Stimulated activated CD4-positive, alpha-beta T cell treated with anti-CD3 and anti-CD28 coated beads, TNF-alpha, amount 100 ng/mL, for 24 hours (primary cell): ENCODE measurements around the gene WDPCP.
"Not testable (repeated sequence)": the region's sequence is repeated elsewhere in the genome, so short reads cannot be mapped to it uniquely, and the experiment has no call there.

Source experiments
- DNase-seq, 3 experiments: peaks; one replicate each; pipeline ENCODE4 v3.0.0-alpha.2; 2020; ENCODE audit warnings: low read depth in 3 of 3

Gene WDPCP

DNA sequence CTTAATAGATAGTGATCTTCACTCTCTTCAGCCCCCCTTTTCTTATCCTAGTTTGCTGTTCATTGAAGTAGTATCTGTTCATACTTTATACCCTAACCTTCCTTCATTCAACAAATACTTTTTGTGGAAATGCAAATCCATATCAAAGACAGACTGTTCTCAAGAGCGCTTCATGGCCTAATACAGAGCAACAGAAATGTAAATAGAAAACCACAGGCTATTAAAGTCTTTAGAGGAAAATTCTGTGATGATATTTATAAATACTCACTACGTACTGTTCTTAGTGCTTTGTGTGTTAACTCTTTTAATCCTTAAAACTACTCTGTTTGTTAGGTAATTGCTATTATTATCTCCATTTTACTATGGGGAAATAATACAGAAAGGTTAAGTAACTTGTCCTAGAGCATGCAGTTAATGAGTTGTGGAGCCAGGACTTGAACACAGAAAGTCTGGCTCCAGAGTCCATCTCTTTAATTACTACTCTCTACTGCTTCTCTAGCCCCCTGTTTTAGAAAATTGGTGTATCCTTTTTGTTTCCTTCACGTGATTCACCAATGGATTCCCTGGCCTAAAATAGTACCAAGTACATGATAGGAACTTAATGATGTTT is 3.4 kb upstream of the WDPCP start:
- no peak for DNase-seq

DNA sequence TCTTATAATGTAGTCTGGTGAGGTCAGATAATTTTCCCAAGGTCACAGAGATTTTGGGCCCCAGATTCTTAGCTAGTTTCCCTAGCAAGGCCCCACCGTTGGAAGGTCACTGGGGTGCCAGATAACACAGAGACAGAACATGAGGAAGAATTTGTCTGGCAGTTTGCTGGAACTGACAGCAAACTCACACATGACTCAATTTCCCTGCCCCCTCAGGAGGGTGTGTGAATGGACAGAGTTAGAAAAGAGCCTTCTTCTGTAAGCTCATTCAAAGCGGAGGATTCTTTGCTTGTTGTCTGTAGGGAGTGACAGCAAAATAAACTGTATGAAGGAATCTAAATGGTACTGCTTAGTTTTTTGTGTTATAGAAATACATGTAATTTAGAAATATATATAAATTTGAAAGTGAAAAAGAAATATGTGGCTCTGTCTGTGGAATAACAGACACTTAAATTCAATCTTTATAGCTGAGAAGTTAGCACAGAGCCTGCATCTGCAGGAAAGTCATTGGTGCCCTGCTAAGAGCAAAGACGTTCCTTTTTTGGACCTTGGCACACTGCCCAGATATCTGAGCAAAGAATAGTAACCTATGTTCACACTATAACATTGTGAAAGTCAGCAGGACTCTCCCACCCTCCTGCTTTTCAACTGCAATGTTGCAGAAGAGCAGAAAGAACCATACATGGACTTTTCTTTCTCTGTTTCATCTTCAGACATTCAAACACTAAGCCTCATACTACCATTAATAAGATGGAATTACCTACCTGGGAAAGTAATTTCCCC is 2.5 kb upstream of the WDPCP start:
- DNase-seq = no peak

DNA sequence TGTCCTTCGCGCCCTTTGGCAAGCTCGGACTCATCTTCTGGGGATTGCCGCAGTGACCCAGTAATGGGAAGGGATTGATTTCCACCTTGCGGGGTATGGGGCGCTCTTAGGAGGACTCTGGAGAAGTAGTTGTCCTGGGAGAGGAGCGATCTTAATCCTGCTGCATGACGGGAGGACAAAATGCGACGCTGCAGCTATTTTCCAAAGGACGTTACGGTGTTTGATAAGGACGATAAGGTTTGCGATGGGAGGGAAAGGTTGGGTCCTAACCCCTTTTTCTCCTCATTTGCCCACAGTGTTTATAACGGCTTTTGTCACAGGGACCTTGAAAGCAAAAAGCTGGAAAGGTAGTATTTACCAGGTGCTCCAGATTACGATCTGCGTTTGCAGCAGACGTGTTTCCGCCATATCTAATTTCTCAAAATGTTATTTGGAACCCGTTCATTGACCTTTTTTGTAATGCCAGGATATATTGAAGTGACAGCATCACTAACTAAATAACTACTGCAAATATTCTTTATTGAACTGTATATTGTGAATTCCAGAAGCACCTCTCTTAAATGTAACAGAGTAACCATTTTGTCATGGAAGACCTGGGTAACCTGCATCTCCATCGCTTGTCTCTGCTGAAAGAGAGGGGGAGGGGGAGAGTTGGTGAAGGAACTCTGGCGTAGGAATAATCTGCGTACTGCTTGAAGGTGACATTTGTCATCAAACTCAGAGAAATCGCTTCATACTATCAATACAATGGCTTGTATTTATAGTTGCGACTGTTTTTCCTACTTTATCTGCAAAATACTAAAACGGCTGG is 1.1 kb upstream of the WDPCP start:
- DNase-seq = no peak

DNA sequence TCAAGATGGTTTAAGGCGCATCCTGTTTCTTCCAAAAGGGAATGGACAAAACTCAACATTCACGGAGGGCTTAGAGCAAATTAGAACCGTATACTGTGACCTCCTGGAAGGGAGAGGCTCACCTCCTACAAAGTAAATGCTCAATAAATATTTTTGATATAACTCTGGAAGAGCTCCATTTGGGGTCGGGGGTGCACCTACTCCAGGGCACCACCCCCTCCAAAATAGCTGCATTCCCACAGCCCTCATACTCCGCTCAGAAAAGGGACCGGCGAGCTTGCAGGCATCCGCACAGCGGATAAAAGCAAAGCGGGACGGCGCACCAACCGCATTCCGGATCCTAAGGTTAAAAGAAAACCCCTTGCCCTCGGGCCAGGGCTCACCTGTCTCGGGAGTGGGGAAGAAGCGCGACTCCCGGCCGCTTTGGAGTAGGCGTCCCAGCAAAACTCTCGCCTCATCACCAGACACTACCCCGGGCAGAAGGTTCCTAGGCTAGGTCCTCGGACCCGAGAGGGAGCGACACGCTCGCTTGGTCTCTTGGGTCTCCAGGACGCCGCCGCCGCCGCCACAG is 378 bp downstream of the WDPCP start:
- no peak for DNase-seq

DNA sequence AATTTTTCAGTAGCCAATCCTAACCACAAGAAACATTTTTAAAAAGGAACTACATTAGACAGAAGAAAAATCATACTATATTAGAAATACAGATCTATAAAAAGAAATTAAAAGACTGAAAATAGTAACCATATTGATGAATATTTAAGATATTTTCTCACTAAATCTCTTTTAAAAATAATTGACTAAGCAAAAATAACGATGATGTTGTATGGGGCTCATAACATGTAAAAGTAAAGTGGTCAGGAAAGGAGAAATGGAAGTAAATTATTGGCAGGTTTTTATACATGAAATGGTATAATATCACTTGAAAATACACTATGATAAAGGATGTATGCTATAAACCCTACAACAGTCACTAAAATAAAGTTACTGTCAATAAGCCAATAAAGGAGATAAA is 5.4 kb downstream of the WDPCP start:
- no peak for DNase-seq

DNA sequence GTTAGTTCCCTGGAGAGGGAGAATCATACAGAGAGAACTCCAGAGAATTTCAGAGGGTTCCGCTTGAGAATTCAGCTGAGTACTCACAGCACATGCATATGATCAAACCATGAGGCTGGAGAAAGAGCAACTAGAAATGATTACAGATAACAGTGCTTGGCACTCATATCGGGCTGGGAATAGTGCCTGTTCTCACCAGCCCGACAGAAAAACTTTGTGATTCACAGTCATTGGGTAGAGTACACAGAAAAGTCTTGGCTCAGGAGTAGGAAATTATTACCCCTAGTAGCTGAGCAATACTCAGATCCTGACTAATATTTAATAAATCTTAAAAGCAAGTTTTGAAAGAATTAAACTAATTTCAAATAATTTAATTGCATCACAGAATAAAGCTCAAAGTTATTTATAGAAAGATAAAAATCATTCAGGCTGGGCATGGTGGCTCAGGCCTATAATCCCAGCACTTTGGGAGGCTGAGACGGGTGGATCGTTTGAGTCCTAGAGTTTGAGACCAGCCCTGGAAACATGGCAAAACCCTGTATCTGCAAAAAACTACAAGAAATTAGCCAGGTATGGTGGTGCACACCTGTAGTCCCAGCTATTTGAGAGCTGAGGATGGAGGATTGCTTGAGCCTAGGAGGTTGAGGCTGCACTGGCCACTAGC is 6.8 kb downstream of the WDPCP start:
- no peak for DNase-seq

GRCh38 chr2:63580651-63581297 is 7.5 kb downstream of the WDPCP start:
- DNase-seq = no peak

DNA sequence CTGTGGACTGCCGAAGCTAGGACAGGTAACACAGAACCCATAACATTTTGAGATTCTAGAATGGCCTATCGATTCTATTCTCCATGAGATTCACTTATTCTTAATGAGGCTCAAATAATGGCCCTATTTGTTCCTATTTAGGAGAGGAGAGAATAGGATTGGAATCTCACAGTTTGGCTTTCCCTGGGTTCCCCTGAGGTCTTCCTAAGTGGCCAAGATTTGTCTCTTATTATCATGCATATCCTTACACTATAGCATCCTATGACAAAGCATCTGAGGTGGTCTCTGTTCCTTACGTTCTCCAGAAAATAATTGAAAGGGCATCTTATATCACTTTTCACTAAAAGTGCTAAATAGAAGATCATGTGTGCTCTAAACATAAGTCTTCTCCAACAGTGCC is 9.5 kb downstream of the WDPCP start:
- DNase-seq = no peak

DNA sequence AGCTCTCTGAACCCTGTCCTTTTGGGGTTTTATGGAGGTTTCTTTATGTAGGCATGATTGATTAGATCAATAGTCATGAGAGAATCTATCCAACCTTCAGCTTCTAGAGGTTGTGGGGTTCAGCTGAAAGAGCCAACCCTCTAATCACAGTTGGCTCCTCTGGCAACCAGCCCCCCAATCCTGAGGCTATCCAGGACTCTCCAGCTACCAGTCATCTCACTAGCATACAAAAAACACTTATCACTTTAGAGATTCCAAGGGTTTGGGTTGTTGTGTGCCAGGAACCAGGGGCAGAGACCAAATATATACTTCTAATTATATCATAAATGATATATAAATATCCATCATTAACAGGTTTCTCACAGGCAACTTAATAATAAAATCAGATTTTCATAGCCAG is 11.7 kb downstream of the WDPCP start:
- no peak for DNase-seq

- not testable (repeated sequence) for DNase-seq
Observed at GRCh38 chr2:63573726-63574345, 14.4 kb downstream of the WDPCP start.

DNA sequence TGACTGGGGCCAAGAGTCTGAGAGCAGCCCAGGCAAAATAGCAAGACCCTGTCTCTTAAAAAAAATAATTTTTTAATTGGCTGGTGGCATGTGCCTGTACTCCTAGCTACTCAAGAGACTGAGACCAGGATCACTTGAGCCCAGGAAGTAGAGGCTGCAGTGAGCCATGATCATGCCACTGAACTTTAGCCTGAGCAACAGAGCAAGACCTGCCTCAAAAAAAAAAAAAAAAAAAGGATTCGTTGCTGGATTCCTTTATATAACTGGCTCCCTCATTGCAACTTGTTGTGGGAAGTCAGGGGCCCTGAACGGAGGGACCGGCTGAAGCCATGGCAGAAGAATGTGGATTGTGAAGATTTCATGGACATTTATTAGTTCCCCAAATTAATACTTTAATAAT is 15.3 kb downstream of the WDPCP start:
- DNase-seq = not testable (repeated sequence)

- no peak for DNase-seq
Observed at GRCh38 chr2:63572001-63572400, 16.3 kb downstream of the WDPCP start.

DNA sequence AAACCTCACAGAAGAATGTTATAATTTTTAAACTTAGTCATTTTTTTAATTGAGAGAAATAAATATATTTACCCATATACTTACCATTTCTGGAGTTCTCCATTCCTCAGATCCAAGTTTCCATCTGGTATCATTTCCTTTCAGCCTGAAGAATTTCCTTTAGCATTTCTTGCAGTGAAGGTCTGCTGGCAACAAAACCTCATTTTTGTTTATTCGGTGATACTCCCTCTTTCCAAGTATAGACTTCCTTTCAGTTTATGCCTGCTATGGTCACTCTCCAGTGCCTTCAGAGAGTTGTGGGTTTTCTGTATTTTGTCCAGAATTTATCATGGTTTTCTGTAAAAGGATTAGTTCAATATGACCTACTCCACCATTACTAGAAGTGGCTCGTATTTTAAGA is 17.0 kb downstream of the WDPCP start:
- DNase-seq = no peak

- DNase-seq = no peak
Observed at GRCh38 chr2:63569740-63570139, 18.5 kb downstream of the WDPCP start.

DNA sequence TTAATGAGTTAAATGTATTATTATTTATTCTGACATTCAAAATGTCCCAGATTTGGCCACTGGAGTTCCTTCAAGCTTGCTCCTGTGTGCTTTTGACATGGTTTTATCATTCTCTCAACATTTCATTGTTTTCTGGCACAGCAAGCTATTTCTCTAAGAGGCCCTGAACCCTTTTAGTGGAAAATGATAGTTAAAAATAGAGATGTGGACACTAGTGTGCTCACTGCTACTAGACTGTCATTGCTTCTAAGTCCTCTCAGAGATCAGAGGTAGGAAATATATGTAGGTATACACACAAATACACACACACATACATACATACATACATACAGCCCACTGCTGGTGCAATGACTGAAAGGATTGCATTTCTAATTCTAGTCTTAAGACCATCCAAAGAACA is 25.5 kb downstream of the WDPCP start:
- DNase-seq = no peak

DNA sequence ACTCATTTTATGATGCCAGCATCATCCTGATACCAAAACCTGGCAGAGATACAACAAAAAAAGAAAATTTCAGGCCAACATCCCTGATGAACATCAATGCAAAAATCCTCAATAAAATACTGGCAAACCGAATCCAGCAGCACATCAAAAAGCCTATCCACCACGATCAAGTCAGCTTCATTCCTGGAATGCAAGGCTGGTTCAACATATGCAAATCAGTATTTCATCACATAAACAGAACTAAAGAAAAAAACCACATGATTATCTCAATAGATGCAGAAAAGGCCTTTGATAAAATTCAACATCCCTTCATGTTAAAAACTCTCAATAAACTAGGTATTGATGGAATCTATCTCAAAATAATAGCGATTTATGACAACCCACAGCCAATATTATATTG is 29.4 kb downstream of the WDPCP start:
- not testable (repeated sequence) for DNase-seq

DNA sequence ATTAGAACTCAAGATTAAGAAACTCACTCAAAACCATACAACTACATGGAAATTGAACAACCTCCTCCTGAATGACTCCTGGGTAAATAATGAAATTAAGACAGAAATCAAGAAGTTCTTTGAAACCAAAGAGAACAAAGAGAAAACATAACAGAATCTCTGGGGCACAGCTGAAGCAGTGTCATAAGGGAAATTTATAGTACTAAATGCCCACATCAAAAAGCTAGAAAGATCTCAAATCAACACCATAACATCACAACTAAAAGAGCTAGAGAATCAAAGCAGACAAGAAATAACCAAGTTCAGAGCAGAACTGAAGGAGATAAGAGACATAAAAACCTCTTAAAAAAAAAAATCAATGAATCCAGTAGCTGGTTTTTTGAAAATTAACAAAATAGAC is 30.5 kb downstream of the WDPCP start:
- DNase-seq = not testable (repeated sequence)

DNA sequence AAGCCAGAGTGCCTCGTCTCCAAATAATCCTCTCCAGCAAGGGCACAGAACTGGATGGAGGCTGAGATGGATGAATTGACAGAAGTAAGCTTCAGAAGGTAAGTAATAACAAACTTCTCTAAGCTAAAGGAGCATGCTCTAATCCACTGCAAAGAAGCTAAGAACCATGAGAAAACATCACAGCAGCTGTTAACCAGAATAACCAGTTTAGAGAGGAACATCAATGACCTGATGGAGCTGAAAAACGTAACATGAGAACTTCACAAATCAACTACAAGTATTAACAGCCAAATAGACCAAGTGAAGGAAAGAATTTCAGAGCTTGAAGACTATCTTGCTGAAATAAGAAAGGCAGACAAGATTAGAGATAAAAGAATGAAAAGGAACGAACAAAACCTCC is 32.3 kb downstream of the WDPCP start:
- no peak for DNase-seq

DNA sequence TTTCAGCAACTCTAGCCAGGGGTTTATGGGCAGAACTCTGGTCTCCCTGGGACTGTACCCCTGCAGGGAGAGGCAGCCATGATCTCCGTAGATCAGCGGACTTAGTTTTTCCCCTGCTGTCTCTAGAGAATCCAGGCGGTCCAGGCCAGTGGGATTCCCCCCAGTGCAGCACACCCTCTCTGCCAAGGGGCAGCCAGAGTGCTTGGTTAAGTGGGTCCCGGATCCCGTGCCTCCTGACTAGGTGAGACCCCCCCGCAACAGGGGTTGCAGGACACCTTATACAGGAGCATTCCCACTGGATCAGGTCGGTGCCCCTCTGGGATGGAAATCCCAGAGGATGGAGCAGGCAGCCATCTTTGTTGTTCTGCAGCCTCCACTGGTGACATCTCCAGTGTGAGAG is 33.0 kb downstream of the WDPCP start:
- DNase-seq = no peak

GRCh38 chr2:63553049-63553448 is 35.2 kb downstream of the WDPCP start:
- DNase-seq = no peak

DNA sequence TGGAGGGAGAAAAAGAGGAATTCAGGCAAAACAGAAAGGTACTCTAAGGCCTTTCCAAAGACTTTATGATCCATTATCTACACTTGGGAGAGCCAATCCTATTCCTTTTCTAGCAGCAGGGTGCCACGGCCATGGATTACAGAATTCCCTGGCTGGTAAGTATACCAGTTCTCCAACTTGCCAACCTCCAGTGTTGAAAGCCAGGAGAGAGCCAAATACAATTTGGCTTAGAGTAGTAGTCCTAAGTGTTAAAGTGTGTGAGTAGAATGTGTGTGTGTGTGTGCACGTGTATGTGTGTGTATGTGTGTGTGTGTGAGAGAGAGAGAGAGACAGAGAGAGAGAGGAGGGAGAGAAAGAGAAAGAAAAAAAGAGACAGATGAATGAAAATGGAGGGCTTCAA is 43.3 kb downstream of the WDPCP start:
- no peak for DNase-seq
